Prostate gland (tissue), 2 donors: Measurements from ENCODE around the gene RIT1.

ENCODE experiments used
- POLR2A ChIP-seq: fragments of 450-650 bp; IDR thresholded peaks from one replicate; pipeline ENCODE4 v1.6.1; 2016; ENCODE audit warnings: antibody characterized with exemption, mild to moderate bottlenecking
- POLR2AphosphoS5 ChIP-seq: sonication (generic); formaldehyde crosslinking; IDR thresholded peaks from one replicate; pipeline ENCODE4 v1.6.1; 2017; ENCODE audit warnings: antibody characterized with exemption
- TF ChIP-seq, protein P1 (sequence below), 4 experiments: fragments of 200-600 bp in 2 of 4; fragments of 450-650 bp in 2 of 4; sonication (generic) in 2 of 4; IDR thresholded peaks; 1 replicate in 3 of 4; 2 replicates in 1 of 4; pipeline ENCODE4 v1.5.1; 2016 to 2019; ENCODE audit warnings: antibody characterized with exemption in 4 of 4, mild to moderate bottlenecking in 2 of 4, moderate library complexity in 2 of 4

DNA sequence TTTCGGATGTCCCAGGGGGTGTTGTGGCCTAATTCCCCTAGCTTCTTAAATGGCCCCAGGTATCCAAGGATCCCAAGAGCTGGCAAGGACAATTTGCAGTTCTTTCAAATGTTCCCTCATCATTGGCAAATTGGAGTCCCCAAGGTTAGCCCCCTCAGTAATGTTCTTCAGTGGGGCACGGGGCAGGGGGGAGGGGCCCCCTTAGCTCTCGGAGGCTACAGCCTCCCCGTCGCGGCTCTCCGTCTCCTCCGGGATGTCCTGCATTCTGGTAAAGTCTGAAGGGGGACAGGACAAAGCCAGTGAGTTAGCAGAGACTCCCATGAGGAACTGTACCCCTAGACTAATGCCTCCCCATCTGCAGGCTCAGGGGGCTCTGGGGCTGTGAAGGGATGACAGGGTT lies 36.6 kb upstream of the RIT1 start:
- TF ChIP-seq POLR2AphosphoS5 (no peak), POLR2A (no peak)
- TF ChIP-seq, protein P1, sequence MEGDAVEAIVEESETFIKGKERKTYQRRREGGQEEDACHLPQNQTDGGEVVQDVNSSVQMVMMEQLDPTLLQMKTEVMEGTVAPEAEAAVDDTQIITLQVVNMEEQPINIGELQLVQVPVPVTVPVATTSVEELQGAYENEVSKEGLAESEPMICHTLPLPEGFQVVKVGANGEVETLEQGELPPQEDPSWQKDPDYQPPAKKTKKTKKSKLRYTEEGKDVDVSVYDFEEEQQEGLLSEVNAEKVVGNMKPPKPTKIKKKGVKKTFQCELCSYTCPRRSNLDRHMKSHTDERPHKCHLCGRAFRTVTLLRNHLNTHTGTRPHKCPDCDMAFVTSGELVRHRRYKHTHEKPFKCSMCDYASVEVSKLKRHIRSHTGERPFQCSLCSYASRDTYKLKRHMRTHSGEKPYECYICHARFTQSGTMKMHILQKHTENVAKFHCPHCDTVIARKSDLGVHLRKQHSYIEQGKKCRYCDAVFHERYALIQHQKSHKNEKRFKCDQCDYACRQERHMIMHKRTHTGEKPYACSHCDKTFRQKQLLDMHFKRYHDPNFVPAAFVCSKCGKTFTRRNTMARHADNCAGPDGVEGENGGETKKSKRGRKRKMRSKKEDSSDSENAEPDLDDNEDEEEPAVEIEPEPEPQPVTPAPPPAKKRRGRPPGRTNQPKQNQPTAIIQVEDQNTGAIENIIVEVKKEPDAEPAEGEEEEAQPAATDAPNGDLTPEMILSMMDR (IDR thresholded peaks at IDR 0.05) = no peak
